ENCODE results near the gene CABYR.

GRCh38 chr18:24200494-24201290 is 61.8 kb downstream of the CABYR start:
- no peak for TF ChIP-seq CTCF (IDR thresholded peaks at IDR 0.05)
- TF ChIP-seq POLR2AphosphoS5 (IDR thresholded peaks at IDR 0.05): no peak
- no peak for TF ChIP-seq EP300 (IDR thresholded peaks at IDR 0.05)
